AG10803 (cell line): ENCODE results near the gene ANKRD33B.

Source experiments
- DNase-seq: peaks from one replicate; pipeline ENCODE4 v3.0.0; 2010; ENCODE audit warnings: low read depth
- H3K4me3 ChIP-seq: 2 replicates; pipeline ENCODE4 v1.5.1; 2011; ENCODE audit warnings: mild to moderate bottlenecking, low read length, control low read depth
- TF ChIP-seq, protein P1 (sequence below): conservative IDR thresholded peaks from 2 replicates; pipeline ENCODE4 v1.5.1; 2011; ENCODE audit warnings: mild to moderate bottlenecking, low read length, control low read depth, inconsistent platforms

Gene ANKRD33B

GRCh38 chr5:10530601-10531320 is 33.1 kb upstream of the ANKRD33B start:
- no peak overlapping the region for H3K4me3 ChIP-seq
- TF ChIP-seq, protein P1, sequence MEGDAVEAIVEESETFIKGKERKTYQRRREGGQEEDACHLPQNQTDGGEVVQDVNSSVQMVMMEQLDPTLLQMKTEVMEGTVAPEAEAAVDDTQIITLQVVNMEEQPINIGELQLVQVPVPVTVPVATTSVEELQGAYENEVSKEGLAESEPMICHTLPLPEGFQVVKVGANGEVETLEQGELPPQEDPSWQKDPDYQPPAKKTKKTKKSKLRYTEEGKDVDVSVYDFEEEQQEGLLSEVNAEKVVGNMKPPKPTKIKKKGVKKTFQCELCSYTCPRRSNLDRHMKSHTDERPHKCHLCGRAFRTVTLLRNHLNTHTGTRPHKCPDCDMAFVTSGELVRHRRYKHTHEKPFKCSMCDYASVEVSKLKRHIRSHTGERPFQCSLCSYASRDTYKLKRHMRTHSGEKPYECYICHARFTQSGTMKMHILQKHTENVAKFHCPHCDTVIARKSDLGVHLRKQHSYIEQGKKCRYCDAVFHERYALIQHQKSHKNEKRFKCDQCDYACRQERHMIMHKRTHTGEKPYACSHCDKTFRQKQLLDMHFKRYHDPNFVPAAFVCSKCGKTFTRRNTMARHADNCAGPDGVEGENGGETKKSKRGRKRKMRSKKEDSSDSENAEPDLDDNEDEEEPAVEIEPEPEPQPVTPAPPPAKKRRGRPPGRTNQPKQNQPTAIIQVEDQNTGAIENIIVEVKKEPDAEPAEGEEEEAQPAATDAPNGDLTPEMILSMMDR = no peak
- no peak for DNase-seq

DNA sequence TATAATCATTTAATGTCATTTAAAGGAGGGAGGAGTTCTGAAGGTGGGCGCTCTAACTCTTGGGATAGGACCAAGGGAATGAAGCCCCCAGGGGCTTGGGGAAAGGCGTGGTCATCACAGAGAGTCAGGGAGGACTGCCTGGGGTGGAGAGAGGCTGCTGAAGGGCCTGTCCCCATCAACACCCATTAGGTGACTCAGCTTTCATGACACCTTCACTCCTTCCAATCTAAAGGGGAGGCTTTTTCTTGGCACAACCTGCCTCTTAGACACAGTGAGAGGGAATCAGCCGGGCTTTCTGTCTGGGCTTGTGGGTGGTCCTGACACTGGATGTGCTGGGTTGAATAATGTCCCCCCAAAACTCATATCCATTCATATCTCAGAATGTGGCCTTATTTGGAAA is 31.4 kb upstream of the ANKRD33B start:
- DNase-seq = no peak
- no peak overlapping the region for H3K4me3 ChIP-seq
- TF ChIP-seq, protein P1 = no peak

DNA sequence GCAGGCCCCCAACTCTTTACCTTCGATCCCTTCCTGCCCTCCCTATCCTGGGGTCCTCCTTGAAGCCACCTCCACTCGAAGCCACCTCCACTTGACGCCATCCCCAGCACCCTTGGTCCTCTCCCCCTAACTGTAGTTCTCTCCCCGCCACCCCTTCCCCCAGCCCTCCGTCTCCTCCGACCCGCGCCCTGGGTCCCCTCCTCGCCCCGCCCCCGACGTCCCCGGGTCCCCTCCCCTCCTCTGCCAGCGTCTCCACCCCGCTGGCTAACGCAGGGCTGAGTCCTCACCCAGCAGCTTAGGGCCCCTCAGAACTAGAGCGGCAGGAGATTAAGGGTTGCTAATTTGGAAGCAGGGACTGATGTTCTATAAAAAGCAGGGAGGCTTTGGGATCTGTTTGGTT is 30.6 kb upstream of the ANKRD33B start:
- H3K4me3 ChIP-seq = no peak overlapping the region

DNA sequence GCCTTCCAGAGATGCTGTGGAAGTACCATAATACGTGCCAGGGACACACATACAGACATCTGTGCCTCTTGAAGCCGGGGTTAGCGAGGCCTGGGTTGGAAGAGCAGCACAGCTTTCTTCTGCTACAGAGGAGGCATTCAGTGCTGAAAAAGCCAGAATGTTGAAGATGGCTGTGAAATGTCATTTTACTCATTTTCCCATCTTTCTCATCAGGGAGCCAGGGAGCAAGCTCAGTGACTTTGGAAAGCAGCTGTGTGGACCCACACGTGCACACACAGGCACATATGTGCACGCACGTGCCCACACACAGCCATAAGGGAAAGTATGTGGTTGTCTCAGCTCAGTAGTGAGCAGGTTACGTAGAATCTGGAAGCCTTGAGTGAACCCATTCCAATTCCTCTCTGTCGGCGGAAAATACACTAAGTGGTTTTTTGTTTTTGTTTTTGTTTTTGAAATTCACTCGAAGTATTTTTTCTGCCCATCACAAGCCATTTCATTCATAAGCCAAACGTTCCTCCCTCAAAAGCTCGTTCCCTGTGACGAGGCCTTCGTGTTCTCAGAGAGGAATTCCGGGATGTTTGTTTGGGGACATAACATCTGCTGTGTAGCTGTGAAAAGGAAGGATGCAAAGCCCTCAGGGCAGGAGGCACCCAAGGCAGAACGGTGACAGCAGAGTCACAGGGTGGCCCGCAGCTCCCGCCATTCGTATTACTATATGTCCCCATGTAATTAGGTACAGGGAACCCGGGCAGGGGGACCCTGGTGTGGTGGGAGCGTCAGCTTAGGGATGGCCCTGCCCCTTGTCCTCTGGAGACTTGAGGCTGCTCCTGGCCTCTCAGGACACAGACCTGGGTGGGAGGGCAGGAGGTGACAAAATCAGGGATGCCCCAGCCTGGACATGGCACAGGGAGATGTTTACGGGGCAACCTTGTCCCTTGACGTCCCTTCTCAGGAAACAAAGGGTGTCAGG is 29.0 kb upstream of the ANKRD33B start:
- no peak for DNase-seq
- TF ChIP-seq, protein P1 = no peak
- no peak overlapping the region for H3K4me3 ChIP-seq

More for the DNA sequence above, 30.6 kb upstream of the ANKRD33B start:
- no peak for DNase-seq
- TF ChIP-seq, protein P1 = no peak

DNA sequence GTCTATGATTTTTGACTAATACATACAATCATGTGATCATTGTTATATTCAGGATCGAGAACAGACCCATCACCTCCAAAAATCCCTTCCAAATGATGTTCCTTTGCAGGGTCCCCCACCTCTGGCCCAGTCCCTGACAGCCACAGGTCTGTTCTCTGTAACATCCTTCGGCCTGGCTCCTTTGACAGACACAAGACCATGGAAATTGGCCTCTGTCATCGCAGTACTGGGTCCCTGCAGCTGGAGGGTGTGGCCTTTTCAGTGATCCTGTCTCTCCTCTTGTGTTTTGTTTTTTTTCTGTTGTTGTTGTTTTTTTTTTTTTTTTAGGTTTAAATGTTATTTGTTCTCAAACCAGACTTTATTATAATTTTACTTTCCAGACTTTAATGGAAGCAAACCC is 27.4 kb upstream of the ANKRD33B start:
- no peak for DNase-seq
- TF ChIP-seq, protein P1 = no peak

GRCh38 chr5:10536931-10537579 is 26.8 kb upstream of the ANKRD33B start:
- DNase-seq = no peak
- H3K4me3 ChIP-seq = no peak overlapping the region
- TF ChIP-seq, protein P1 = no peak

More for the DNA sequence above, 27.4 kb upstream of the ANKRD33B start:
- H3K4me3 ChIP-seq = no peak overlapping the region
